Measurements from ENCODE around the gene PTPRG.

The PTPRG gene

DNA sequence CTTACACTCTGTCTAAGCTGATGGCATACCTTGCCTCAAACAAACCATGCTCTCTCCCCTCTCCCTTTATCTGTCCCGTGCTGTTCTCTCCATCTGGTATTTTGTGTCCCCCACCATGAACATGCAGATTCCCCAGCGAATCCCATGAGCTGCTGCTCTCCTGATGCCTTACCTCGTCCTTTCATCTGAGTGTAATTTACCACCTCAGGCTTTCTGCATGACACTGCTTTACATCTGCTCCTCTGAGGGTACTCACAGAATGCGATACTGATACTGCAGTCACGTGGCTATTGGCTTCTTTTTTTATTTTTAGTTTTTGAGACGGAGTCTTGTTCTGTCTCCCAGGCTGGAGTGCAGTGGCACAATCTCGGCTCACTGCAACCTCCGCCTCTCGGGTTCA is 341.7 kb downstream of the PTPRG start:
- DNase-seq (ENCODE audit: low read depth in 1 of 2, low spot score in 1 of 2), result no peak
- in situ Hi-C loops (cut with HindIII; ENCODE audit: low pct_unique_long_range_greater_than_20kb, low sequenced_read_pairs), result no loop called here
- no peak for TF ChIP-seq JUND (IDR thresholded peaks at IDR 0.05; ENCODE audit: low read depth)

DNA sequence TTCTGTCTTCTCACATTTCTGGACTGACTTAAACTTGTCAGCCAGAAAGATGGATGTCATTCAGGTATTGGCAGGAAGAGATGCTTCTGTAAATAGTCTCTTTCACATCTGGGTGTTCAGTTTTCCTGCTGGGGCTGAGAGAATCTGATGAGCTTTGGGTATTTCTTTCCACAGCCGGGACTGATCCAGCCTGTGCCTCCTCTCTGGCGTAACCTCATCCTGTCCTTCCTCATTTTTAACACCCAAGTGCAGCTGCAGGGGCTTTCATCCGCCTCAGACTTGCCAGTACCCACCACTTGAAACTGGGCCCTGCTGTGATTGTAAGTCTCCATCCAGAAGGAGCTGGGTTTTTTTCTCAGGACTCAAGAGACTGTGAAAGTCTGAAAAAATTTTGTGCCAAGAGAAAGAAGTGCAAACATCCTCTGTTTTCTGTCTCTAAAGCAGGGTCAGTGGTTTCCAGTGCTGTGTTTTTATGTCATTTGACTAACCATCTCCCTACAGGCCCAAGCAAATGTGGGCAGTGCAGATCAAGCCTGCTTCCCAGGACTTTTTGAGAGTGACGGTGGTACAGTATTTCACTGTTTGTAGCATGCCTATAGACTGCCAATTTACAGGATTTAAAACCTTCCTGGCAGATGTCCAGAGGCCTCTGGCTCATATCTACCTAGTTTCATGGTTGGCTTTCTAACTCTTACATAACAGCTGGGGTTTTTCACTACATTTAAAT is 342.7 kb downstream of the PTPRG start:
- no peak for DNase-seq (ENCODE audit: low read depth in 1 of 2, low spot score in 1 of 2)
- in situ Hi-C loops (cut with HindIII; ENCODE audit: low pct_unique_long_range_greater_than_20kb, low sequenced_read_pairs), result no loop called here
- no peak for TF ChIP-seq JUND (IDR thresholded peaks at IDR 0.05; ENCODE audit: low read depth)

DNA sequence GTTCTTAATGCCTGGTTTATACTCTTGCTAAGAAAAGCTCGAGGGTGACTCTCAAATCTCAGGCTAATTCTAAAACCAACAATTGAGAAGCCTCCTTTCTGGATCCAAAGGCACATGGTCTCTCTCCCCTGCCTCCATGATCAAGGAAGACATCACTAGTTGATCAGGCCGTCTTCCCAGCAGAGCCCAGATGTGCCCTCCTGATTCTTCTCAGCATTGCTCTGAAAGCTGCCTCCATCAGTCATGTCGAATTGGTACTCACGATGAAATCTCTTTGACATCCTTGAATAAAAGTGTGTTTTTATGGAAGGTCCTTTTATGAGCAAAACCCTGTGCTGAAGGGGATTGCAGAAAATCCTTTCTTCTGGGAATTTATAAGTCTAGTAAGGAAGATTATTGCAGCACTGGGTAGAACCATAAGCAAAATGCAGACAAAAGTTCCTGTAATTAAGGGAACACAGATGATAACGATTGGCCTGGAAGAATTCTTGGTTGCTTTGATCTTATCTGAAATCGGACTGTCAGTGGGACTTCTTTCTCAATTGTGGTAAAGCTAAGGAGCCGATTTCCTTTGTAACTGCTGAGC is 345.9 kb downstream of the PTPRG start:
- no peak for TF ChIP-seq JUND (IDR thresholded peaks at IDR 0.05; ENCODE audit: low read depth)
- DNase-seq (ENCODE audit: low read depth in 1 of 2, low spot score in 1 of 2), result no peak
- in situ Hi-C loops (cut with HindIII; ENCODE audit: low pct_unique_long_range_greater_than_20kb, low sequenced_read_pairs), result no loop called here

DNA sequence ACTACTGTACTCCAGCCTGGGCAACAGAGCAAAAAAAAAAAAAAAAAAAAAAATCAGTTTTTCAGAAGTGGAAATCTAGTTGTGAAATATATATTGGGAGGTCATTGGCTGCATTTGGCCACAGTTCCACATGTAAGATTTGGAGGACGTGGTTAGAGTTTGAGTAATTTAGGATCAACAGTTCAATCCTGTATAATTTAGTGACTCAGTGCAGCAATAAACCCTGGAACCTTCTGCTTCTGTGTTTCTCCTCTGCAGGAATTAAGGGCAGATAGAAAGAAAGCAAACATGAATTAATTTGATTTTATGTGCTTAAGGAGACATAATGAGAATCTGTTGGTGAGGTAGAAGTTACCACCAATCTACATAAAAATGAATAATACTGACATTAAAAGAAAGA is 347.0 kb downstream of the PTPRG start:
- no peak for TF ChIP-seq JUND (IDR thresholded peaks at IDR 0.05; ENCODE audit: low read depth)
- DNase-seq (ENCODE audit: low read depth in 1 of 2, low spot score in 1 of 2), result no peak
- in situ Hi-C loops (cut with HindIII; ENCODE audit: low pct_unique_long_range_greater_than_20kb, low sequenced_read_pairs), result no loop called here

DNA sequence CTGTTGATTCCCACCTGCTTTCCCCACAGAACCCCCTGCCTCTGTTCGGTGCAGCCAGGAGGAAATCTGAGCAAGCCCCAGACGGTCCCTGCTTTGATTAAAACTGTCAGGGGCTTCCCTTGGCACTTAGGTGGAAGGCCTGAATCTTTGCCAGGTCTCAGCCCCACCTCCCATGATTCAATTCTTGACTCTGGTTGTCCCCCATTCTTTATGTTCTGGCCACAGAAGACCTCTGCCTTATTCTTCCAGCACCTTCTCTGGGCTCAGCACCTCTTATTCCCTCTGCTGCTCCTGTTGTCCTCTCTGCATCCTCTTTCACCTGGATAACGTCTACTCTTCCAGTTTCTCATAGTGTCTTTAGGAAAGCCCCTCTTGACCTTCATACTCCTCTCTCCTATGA is 349.4 kb downstream of the PTPRG start:
- no peak for TF ChIP-seq JUND (IDR thresholded peaks at IDR 0.05; ENCODE audit: low read depth)
- no peak for DNase-seq (ENCODE audit: low read depth in 1 of 2, low spot score in 1 of 2)
- in situ Hi-C loops (cut with HindIII; ENCODE audit: low pct_unique_long_range_greater_than_20kb, low sequenced_read_pairs), result no loop called here

DNA sequence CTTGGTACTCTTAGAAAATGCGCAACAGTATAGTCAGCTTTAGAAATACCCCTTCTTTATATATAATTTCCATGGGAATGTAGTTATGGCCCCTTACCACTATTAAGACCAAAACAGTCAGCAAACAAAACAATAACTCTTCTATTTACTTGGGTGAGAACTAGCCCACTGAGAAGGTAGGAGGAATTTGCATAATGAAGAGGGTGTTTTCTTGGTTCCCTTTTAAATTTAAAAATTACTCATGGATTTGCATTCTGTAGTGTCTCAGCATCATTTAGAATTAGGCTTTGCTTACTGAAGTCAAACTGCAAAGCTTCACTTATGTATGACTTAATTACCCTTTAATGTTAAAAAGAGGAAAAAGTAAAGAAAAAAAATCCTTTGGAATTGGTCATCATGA is 350.8 kb downstream of the PTPRG start:
- in situ Hi-C loops (cut with HindIII; ENCODE audit: low pct_unique_long_range_greater_than_20kb, low sequenced_read_pairs), result no loop called here
- no peak for TF ChIP-seq JUND (IDR thresholded peaks at IDR 0.05; ENCODE audit: low read depth)

DNA sequence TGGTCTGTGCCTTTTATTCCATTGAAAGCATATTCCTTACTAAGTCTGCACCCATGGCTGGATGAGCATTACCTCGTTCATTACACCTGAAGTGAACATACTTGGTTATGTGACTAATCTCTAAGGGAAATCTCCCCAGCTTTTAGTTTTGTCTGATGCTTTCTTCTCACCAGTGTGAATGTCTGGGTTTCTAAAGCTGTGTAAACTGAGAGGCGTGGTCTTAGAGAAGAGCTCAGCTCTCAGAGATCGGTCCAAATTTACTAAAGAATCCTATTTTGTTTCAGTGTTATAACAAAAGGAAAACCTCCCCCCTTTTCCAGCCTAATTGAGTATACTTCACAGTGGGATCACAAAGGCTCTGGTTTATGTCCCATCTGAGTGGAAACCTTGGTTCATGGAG is 352.3 kb downstream of the PTPRG start:
- TF ChIP-seq JUND (IDR thresholded peaks at IDR 0.05; ENCODE audit: low read depth), result no peak
- no peak for DNase-seq (ENCODE audit: low read depth in 1 of 2, low spot score in 1 of 2)
- in situ Hi-C loops (cut with HindIII; ENCODE audit: low pct_unique_long_range_greater_than_20kb, low sequenced_read_pairs), result no loop called here

More for the DNA sequence above, 350.8 kb downstream of the PTPRG start:
- no peak for DNase-seq (ENCODE audit: low read depth in 1 of 2, low spot score in 1 of 2)

DNA sequence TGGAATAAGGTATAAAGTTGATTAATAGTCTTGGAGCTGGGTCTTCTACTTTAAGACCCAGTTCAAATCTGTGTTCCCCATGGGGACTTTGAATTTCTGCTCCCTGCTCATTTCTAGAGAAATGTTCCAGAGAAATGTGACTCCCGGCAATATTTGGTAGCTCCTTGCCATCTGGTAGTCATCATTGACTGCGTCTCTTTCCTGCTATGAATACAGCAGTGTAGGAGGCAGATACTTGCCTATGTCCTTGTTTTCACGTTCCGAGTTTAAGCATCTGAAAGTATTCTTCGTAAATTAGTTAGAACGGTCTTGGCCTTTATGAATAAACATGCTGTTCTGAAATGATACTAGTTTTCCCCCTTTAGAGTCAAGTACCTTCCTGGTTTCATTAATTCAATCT is 352.9 kb downstream of the PTPRG start:
- DNase-seq (ENCODE audit: low read depth in 1 of 2, low spot score in 1 of 2), result no peak
- in situ Hi-C loops (cut with HindIII; ENCODE audit: low pct_unique_long_range_greater_than_20kb, low sequenced_read_pairs), result no loop called here
- TF ChIP-seq JUND (IDR thresholded peaks at IDR 0.05; ENCODE audit: low read depth), result no peak

DNA sequence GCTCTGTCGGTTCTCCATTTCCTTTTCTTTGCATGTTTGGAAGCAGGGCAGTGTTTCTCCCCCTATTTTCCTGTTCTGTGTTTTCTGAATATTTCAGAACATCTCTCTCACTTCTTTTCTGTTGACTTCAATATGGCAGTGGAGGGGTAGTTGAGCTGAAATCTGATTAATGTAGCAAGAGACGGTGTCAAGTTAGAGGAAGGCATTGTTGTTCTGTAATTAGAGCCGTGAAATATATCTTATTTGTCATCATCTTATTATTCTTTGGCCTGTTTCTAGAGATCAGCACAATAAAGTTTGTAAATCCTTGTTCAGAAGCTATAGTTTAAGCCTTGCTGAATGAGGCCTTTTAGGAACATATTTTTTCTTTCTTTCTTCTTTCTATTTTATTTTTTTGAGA is 353.9 kb downstream of the PTPRG start:
- TF ChIP-seq JUND (IDR thresholded peaks at IDR 0.05; ENCODE audit: low read depth), result no peak
- no peak for DNase-seq (ENCODE audit: low read depth in 1 of 2, low spot score in 1 of 2)
- in situ Hi-C loops (cut with HindIII; ENCODE audit: low pct_unique_long_range_greater_than_20kb, low sequenced_read_pairs), result no loop called here

DNA sequence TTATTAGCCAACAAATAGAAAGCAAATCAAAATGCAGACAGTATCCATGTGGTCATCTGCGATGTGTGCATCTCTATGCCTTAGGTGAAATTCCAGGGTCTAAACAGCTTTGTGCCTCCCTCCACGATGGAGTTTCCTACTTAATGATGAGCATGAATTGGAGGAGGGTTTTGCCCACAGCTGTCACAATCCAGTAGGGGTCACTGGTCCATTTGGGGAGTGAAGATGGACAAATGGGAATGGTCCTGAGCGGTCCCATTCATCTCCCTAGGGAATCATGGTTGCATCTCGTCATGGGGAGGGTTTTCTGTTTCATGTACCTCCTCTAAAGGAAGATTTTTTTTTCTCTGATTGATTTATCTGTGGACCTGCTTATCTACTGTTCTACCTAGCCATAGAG is 358.0 kb downstream of the PTPRG start:
- no peak for DNase-seq (ENCODE audit: low read depth in 1 of 2, low spot score in 1 of 2)
- no peak for TF ChIP-seq JUND (IDR thresholded peaks at IDR 0.05; ENCODE audit: low read depth)
- in situ Hi-C loops (cut with HindIII; ENCODE audit: low pct_unique_long_range_greater_than_20kb, low sequenced_read_pairs), result no loop called here

DNA sequence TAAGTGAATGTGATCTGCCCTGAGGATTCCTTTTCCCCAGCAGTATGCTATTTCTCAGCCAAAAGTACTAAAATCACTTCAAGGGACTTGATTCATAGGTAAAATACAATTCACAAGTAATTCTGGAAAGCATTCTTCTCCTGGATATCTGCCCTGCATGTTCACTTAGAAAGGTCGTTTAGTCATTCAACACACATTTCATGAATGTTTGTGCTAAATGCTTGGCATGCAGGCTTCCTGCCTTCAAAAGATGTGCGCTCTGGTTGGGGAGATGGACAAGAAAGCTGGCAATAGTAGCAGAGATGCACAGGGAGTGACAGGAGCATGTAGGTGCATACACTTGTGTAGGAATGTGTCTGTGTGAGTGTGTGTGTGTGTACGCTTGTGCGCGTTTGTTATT is 360.7 kb downstream of the PTPRG start:
- no peak for TF ChIP-seq JUND (IDR thresholded peaks at IDR 0.05; ENCODE audit: low read depth)
- no peak for DNase-seq (ENCODE audit: low read depth in 1 of 2, low spot score in 1 of 2)
- in situ Hi-C loops (cut with HindIII; ENCODE audit: low pct_unique_long_range_greater_than_20kb, low sequenced_read_pairs), result no loop called here

DNA sequence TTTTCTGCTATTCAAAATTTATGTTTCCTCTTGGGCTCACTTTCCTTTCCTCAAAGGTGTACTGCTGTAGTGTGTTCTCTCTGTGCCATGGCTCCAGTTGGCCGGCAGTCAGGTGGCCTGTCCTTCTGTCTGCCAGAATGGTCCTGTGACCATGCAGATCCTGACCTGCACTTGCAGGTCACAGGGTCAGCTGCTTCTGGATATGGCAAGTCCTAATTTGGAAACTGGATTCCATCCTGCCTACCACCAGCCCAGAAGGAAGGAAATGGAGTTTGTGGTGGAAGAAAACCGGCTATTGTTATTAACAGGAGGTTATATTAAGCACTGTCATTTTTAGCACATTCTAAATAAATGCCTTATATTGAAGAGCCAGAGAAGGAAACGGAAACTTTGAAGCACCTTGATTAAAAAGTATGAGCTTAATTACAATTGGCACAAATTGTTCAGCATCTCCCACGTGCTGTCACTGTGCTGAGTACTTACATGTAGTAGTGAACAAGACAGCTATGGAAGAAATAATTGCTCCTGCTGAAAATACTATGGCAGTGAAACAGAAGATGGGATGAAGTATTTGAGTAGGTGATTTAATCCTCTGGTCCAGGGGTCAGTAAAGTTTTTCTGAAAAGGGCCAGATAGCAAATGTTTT is 362.8 kb downstream of the PTPRG start:
- no peak for DNase-seq (ENCODE audit: low read depth in 1 of 2, low spot score in 1 of 2)
- in situ Hi-C loops (cut with HindIII; ENCODE audit: low pct_unique_long_range_greater_than_20kb, low sequenced_read_pairs), result no loop called here
- no peak for TF ChIP-seq JUND (IDR thresholded peaks at IDR 0.05; ENCODE audit: low read depth)

DNA sequence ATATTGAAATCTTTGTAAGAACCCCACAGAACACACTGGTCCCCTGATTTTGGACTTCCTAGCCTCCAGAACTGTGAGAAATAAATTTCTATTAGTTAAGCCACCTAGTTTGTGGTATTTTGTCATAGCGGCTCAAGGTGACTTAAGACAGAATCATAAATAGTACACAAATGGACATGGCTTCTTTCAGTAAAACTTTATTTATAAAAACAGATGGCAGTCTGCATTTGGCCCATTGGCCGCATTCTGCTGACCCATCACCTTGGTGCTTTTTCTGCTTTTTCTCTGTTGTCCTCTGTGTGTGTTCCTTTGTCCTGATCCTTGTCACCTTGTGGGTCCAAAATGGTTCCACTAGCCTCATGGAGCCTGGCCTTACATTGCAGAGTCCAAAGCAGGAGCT is 363.6 kb downstream of the PTPRG start:
- TF ChIP-seq JUND (IDR thresholded peaks at IDR 0.05; ENCODE audit: low read depth), result no peak
- no peak for DNase-seq (ENCODE audit: low read depth in 1 of 2, low spot score in 1 of 2)
- in situ Hi-C loops (cut with HindIII; ENCODE audit: low pct_unique_long_range_greater_than_20kb, low sequenced_read_pairs), result no loop called here

Data from T47D (cell line).